Measurements from ENCODE around the gene DYTN.
A peak's percentile ranks its signal among the peaks of the same experiment; 100 is the strongest.

Gene DYTN

DNA sequence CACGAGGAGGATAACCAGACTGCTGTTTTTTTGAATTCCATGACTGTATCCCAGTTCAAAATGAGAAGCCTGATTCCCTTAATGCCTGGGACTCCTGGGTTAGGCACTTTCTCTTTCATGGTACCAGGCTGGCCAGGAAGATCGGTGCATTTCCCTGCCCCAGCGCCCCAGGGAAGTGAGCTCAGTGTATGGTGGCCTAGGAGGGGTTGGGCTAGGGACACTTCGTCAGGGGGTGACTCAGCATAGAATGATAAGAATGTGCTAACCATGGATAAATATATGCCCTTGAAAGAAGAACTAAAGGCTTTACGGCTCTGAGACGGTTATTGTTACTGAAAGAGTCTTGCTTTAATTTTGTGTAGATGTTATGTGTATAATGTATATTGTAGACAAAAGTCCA lies 103.4 kb downstream of the DYTN start:
- peak; percentile 29 for DNase-seq (ENCODE audit: low spot score)

DNA sequence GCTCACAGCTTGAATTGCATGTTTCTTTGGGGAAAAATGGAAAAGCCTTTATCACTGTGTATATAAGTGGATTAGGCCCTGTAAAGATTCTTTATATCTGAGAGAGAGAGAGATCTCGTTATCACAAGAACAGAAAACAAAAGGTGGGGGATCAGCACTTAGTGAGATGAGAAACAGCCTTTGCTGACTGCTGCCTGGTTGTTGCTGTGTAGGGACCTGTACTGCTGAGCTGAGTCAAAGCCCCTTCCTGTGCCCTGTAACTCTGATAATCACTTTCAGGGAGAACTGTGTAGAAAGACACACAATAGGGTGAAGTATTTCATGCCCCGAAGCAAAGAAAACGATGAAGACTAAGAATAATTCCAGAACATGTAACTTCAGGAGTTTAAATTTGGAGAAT lies 106.5 kb downstream of the DYTN start:
- no peak for DNase-seq (ENCODE audit: low spot score)

DNA sequence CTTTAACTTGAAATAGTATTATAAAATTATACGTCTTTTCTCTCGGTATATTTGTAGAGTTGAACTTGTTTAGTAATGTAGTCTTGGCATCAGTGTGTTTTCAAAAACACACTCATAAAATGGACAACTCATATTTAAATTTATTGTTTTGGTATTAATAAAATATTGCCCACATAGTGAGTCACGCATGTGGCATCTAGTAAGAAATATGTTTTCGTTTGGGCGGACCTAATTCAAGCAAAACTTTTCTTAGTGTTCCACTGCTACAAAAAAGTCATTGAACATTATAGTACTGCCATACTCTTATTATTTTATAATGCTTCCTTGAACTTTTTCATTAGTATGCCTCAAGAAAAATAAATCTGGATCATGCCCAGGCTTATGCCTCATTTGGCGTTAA lies 107.0 kb downstream of the DYTN start:
- no peak for DNase-seq (ENCODE audit: low spot score)

DNA sequence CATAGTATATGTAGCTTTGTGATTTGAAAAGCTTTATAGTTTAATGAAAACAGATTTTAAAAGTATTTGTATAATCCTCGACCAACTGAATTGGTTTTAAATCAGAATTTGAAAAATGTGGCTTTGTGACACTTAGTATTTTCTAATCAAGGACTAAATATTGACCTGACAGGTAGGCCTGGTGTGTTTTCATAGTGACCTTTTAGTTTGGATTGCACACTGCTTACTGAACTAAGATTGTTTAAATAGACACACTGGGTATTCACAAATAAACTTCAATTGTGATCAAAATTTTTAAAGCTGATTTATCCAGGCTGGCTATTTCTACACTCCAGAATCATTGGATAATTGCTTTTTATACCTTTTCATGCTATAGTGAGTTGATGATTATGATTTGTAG lies 107.7 kb downstream of the DYTN start:
- DNase-seq (ENCODE audit: low spot score), result no peak

DNA sequence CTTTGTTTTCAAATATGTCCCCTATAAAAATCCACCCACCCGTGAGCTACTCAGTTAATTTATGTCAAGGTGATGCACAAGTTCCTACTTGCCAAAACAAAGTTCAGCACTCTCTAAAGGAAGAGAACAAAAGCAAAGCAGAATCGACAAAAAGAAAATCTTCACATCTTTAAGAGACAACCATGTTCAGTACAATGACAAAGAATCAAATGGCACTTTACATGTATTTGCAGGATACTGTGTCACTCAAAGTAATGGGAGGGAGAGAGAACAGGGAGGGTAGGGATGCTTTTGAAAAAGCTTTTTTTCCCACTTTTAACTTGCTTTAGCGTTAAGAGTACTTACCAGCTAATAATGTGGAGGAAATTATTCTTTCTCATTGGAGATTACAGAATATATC lies 115.0 kb downstream of the DYTN start:
- no peak for DNase-seq (ENCODE audit: low spot score)
